GM21515 (cell line): Measurements from ENCODE around the gene MIPEP.

Source experiments
- ATAC-seq: cut with Tn5 transposase; IDR thresholded peaks from one replicate; pipeline ENCODE4 v1.9.1; 2021; ENCODE audit not compliant: unreplicated experiment

Gene MIPEP

DNA sequence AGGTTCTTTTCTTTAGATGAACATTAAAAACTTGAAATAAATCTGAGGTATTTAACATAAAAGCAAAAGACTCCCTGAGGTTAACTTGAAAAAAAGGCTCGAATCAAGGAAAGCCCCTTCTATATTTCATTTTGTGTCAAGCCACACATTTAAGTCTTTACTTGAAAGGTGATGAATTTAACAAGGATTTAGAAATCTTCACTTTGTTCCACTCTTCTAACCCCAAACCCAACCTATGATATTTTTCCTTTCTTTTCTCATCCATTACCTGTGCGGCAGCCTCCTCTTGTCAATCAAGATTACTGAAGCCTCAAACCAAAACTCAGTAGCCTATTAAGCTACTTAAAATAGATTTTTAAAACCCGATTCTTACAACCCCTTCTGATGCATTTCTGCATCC lies 33.8 kb downstream of the MIPEP start:
- ATAC-seq, result no peak

DNA sequence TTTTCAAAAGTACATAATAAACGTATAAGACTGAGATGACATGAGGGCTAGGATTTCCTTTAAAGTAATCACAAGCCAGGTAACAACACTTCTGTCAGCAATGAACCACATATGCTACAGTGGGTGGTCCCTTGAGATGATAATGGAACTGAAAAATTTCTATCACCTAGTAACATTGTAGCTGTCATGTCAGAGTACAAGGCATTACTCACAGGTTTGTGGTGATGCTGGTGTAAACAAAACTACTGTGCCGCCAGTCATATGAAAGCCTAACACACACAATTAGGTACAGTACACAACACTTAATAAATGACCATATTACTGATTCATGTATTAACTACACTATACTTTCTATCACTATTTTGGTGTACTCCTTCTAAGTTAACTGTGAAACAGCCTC lies 36.8 kb downstream of the MIPEP start:
- no peak for ATAC-seq

DNA sequence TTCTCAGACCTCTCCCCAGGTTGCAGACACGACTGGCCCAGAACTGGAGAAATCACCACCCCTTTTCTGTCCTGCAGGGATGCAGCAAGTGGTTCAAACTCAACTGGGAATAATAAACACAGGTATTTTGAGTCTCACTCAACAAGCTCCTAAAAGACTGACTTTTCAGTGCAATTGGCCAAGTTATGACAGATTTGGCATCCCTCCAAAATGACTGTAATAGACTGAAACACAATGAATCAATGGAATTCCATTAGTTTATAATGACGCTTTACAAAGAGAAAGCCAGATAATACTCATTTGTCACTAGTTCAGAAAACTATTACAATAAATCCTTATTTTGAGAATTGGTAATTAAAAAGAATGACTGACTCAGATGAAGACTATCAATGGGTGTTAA lies 38.1 kb downstream of the MIPEP start:
- ATAC-seq, result no peak

DNA sequence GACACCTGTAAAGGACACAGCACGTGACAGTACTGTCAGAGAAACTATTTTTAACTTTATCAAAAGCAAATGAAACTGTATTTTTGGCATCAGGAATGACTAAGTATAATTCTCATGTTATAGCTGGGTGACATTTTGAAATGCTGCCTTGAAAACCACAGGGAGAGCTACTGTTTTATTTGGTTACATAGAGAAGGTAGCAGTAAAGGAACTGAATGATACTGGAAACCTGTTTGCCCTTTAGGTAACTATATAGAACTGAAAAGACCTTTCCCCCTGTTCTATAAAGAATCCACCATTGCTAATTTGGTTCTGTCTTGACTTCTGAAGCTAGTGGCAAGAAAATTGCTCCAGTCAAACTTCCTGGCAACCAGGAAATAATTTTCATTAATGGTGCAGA lies 39.1 kb downstream of the MIPEP start:
- ATAC-seq, result no peak

DNA sequence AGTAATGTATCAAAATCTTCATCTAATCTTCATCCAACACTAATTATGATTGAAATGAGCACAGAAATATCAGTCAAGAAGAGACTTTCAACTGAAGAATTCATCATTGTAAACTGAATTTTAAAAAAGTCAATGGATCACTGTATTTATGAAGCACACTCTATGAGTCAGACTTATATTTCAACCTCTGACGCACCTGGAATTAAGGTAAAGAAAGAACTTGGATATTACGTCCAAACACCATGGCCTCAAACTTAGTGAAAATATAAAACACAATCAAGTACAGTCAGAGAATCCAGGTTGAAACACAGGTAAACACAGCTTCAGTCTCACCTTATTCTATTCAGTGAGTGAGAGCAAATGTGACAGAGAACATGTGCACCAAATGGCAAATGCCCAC lies 39.5 kb downstream of the MIPEP start:
- ATAC-seq, result no peak

DNA sequence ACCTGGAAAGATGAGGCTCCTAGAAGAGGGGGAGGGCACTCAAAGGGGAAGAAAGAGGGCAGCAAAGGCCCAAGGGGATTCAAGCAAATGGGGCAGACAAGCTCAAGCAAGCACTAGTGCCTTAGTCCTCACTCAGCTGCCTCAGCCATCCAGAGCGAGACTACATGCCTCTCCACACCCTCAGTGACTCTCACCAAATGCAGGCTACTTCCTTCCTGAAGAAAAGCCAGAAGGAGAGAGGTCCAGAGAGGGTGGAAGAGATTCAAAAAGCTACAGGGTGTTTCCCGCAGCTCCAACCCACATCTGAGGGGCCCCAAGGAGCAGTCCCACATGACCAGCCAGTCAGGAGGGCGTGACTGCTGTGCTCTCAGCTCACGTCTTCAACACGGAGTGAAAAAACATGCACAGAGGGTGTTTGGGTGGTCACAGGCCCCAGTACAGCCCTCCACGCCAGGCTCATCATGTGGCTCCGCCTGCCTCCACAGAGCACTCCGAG lies 40.5 kb downstream of the MIPEP start:
- ATAC-seq, result no peak

DNA sequence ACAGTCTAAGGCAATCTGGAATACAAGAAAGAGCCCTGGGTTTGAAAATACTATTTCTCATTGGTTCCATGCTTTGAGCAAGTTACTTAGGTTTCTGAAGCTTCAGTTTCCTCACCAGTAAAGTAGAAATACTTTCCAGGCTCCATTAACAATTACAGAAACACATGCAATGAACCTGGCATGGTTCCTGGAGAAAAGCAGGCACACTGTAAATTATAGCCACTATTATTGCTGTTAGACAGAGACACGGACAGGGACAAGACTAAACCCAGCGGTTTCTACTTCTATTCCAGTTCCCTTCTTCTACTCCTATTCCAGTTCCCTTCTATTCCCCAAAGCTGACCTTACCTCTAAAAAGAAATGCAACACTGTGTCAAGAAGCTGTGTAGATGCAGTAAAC lies 41.2 kb downstream of the MIPEP start:
- no peak for ATAC-seq

DNA sequence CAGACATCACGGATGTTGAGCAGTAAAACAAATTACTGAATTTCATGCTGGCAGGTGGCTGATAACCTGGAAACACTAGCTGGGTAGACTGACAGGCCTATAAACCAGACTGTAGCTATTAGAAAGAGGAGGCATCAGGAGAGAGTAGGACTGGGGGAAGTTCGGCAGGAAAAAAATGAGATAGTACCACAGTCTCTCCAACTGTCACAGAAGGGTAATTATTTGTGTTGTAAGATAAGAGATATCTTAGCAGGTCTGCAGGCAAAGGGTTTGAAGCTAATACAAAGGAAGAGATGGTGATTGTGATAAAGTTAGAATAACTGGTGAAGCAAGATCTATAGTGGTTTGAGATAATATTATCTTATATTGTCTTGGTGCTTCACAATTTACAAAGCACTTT lies 41.7 kb downstream of the MIPEP start:
- ATAC-seq, result no peak

DNA sequence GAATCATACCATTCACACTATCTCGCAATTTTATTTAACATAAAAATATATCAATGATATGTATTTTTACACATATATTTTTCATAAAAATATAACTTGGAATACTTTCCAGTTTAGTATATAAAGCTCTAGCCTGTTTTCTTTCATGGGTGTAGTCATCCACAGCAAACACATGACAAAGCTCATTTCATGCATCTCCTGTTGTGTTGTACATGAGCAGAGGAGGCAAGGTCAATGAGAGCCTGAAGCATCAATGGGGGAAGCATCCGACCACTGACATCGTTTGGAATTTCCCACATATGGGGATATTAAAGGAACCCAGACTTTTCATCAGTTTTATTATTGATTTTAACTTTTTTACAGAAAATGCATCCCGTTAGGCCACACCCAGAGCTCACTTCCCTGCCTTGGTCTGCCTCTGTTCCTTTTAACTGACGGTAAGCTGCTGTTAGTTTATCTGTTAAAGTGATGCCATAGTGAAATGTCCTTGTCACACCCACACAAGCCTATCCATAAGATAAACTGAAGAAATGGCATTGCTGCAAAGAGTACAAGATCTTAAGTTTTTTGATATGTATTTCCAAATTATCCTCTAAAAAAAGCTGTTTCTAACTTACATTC lies 44.0 kb downstream of the MIPEP start:
- ATAC-seq, result no peak

DNA sequence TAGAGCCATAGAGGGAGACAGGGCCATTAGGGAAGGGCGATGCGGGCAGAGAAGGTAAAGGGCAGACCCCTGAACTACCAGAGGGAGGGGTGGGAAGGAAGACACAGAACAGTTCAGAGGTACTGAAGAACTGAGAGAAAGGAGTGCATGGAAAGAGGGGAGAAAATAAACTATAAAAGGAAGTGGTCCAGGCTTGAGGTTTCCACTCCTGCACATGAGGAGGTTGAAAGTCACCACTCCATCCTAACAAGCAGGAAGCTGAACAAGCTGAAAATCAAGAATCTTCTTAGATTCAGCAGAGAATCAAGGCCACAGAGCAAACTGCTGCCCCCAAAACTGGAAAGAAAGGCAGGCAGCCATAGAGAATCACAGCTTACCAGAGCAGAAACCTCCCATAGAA lies 45.1 kb downstream of the MIPEP start:
- ATAC-seq, result no peak

DNA sequence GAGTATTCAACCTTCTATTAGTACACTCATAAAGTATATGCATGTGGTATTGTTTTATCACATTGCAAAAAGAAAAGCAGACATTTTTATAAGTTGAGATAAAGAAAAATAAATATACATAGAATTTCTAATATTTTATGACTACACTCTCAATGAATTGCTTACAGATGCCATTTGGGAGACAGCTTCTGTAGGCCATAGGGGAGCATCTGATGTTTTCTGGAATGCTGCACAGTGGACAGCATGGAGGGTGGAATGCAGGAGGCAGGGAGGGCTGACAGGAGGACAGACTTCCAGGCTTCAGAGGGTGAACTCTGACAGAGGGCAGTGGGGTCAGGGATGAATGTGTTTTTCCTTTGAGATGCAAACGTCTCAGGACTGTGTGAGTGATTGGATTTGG lies 45.8 kb downstream of the MIPEP start:
- ATAC-seq, result no peak

DNA sequence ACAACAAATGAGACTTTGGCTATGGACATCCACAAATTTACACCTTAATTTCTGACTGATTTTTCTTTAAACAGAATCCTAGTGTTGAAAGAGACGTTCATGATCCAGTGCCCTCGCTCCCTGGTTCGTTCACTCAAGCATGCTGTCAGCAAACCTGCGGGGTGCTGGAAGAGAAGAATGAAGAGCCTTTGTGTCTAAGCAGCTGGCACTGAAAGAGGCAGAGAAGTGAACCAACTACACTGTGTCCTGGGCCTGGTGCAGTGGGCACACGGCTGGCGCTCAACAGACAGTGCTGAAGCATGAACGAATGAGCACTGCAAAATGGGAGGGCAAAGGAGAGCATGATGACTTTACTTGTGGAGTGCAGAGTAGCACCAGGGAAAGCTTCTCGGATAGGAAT lies 46.8 kb downstream of the MIPEP start:
- no peak for ATAC-seq

DNA sequence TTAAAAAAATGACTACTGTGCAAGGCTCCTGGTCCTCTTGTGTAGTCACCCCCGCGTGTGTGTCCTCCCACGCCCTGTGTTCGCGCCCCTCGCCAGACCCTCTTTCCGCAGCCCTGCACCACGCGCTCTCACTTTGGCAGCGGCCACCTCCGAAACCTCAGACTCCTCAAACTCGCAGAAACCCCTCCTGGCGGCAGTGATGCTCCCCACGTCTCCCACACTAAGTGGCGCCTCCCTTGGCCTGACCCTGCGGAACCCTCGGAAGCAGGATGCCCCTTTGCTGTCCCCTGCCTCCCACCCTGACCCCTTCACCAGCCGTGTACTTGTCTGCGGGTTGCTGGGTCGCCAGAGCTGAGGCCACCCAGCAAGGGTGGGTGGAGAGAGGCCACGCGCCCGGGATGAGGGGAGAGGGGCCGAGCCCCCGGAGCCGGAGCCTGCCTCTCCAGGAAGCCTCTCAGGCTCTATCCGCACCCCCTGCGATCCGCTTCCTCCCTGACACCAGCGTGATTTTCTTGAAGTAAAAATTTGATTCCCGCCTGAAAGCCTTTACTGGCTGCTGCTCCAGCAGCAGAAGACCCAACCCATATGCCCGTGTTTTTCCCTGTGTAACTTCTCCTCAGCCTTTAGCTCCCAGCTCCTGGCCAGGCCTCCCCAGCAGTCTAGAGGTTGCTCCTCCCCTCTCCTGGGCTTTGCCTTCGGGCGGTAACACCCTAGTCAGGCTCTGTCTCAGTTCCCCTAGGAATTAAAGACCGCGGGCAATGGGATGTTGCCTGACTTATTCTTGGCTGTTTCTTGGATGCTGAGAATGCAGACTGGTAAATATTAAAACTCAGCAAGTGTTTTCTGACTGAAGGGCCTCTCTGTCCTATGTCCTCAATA lies 55.2 kb downstream of the MIPEP start:
- ATAC-seq, result no peak

DNA sequence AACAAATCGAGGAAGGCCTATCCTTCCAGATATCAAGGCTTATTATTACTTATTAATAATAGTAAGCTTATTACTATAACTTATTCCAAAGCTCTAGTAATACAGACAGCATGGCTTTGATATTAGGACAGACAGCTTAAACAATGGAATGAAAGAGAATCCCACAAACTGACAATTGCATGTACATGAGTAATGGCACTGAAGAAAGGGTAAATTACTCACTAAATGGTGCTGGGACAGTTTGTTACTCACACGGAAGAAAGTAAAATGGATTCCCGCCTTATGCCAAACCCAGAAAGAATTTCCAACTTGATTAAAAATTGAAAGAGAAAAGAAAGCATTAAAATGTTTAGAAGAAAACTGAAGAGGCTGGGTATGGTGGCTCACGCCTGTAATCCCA lies 60.3 kb downstream of the MIPEP start:
- ATAC-seq, result no peak

DNA sequence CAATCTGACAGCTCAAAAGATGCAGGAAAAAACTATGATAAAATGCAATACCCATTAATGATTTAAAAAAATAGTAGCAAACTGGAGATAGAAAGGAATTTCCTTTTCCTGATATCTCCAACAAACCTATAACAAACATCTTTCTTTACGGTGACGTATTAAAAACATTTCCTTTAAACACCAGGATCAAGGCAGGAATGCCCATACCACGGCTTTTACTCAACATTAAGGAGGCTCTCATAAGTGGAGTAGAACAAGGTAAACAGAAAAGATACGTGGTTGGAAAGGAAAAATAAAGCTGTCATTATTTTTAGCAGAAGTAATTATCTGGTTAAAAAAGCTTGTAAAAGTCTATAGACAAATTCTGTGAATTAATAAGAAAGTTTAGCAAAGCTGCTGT lies 61.1 kb downstream of the MIPEP start:
- ATAC-seq, result no peak

DNA sequence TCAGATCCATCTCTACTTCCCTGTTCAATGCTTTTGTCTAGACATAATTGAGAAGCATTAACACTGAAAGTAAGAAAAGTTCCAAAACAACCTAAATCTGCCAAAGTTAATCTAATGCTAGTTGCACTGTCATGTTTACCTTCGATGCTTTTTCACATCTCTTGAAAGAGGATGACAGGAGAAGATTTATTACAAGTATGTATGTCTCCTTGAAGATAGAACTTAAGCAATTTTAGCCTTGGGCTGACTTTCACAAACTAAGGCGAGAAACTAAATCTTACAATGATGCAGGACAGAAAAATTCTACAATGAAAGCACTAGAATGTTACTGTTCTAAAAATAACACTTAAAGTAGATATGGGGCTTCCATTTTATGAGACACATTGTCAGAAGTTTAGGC lies 64.0 kb downstream of the MIPEP start:
- ATAC-seq, result no peak

DNA sequence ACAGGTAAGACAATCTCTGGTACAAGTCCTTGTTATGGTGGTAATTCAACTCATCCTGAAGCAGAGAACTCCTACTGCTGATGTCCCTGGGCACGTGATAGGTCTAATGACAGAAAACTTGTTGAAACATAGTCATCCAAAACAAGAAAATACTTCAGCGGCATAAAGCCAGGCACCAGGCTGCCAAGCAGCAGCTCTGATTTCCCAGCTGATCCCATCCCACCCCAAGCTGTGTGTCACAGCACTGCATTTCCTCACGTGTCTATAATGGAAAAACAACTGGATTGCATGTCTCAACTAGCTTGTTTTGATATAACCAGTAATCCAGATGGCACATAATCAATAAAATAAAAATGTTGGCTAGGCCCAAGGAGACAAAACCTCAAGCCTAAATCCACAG lies 64.8 kb downstream of the MIPEP start:
- no peak for ATAC-seq

DNA sequence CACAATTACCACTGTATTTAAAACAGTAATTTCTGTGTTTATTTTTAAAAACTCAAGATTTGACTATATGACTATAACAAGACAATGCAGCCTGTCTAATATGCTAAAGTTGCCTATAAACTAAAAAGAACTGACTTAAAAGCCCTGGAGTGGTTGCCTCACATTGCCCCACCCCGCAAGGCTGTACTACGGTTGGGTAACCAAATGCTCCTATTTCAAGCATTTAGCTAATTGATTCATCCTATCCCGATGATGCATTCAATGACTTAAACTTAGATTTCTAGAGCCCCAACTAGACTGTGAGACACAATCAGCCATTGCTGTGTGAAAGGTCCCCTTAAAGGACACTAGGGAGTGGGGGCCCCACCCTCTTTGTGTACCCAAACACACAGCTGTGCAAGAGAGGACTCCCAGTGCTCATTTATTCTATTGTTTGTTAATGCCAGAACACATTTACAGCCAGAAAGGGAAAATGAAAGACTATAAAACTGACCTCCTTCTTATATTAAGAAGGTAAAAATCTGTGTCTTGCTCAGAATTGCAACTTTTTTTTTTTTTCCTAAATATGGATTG lies 66.9 kb downstream of the MIPEP start:
- ATAC-seq, result no peak

DNA sequence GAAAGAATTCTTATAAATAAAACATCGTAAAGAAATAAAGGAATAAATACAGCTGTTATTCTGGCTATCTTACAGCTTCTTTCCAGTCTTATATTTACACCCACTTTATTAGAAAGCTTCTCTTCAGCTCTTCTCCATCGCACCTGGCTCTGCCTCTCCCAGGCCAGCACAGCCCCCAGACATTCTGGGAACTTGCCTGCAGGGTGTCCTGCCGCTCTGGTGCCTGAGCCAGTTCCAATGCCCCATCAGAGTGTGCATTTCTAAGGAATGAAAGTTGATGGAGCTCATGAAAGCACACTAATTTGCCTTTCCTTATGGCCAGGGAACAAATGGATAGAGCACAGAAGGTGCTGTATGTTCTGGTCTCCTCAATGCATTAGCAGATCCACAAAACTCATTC lies 68.7 kb downstream of the MIPEP start:
- ATAC-seq, result no peak

DNA sequence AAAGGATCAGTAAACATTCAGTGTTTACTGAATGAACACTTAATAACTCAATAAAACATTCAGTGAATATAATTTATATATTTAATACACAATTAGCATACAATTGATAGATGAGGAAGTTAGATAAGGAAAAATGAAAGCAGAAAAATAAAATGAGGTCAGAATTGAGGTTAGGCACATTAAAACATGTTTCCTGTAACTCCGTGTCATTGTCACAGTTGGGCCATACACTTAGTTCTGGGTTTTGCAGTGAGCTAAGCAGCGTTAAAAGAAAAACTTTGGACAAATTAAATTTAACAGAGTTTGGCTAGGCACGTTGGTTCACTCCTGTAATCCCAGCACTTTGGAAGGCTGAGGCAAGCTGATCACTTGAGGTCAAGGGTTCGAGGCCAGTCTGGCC lies 71.4 kb downstream of the MIPEP start:
- ATAC-seq, result no peak

DNA sequence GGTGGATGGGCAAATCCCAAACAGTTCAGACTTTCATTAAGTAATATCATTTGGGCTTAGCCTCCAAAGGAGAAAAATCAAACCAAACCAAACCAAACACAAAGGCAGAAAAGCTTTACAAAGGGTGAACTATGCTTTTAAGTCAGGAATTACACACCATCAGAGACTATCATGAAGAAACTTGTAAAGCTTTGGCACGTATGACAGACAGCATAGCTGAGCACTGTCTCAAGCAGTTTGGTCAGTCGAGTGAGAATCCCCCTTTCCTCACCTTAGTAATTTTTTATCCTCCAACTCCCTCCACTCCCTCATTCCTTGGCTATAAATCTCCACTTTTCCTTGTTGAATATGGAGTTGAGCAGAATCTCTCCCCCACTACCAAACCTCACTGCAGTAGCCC lies 72.1 kb downstream of the MIPEP start:
- ATAC-seq, result no peak

DNA sequence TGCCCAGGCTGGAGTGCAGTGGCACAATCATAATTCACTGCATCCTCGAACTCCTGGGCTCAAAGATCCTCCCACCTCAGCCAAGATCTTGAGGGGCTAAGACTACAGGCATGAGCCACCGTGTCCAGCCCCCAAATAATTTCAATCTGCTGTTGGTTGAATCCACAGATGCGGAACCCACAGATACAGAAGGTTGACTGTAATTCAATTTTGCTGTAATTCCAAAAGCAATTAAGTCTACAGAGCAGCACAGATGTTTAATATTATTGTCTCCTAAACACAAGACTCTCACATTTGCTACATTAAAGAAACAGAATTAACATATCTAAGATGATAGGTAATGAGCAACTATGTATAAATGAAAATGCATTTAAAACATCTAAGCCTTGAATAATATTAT lies 75.6 kb downstream of the MIPEP start:
- no peak for ATAC-seq
